Ramos (cell line): ENCODE results near the gene METTL25.

Source experiments
- in situ Hi-C: fragments of 300-500 bp; cut with MboI; formaldehyde crosslinking; loops from one replicate; pipeline ENCODE4 v1.14.3; 2022; ENCODE audit warnings: low sequenced_read_pairs; ENCODE audit not compliant: unreplicated experiment

The METTL25 gene

DNA sequence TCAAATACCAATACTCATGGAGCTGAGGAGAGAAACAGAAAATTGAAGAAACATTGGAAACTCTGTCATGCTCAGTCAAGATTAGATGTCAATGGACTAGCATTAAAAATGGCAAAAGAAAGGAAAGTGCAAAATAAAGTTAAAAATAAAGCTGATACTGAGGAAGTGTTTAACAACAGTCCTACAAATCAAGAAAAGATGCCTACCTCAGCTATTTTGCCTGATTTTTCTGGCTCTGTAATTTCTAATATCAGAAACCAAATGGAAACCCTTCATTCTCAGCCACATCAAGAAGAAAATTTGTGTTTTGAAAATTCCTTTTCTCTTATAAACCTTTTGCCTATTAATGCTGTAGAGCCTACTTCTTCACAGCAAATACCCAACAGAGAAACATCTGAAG lies 40.5 kb downstream of the METTL25 start:
- in situ Hi-C loops: no loop called here

DNA sequence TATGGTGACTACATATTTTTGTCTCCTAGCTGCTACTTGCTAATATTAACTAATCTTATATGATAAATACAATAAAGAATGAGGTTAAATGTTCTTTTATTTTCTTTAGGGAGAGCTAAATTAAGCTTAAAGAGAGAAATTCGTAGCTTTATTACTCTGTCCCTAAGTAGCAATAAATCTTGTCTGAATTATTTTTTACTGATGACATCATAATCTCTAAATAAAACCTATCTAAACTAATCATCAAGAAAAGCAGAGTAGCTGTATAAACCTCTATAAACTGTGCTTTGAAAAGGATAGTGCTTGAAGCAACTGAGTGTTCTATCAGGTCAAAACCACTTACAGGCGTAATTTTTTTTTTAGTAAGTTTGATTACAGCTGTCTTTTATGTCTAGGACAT lies 42.5 kb downstream of the METTL25 start:
- in situ Hi-C loops: no loop called here

DNA sequence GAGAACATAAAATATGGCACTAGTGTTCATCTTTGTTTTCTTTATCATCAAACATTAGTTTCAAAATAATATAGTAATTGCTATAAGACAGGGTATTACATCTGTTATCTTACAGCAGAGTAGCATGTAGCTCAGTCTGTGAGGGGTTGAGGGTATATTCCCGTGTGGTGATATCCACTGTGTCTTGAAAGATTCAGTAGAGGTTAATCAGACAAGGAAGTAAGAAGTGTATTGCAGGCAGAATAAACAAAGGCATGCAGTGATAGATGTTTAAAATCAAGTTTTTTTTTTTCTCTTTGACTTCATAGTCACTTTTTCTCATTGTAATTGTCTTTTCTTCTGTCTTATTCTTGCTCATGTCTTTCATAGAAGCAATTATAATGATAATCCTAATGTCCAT lies 48.3 kb downstream of the METTL25 start:
- in situ Hi-C loops: no loop called here

DNA sequence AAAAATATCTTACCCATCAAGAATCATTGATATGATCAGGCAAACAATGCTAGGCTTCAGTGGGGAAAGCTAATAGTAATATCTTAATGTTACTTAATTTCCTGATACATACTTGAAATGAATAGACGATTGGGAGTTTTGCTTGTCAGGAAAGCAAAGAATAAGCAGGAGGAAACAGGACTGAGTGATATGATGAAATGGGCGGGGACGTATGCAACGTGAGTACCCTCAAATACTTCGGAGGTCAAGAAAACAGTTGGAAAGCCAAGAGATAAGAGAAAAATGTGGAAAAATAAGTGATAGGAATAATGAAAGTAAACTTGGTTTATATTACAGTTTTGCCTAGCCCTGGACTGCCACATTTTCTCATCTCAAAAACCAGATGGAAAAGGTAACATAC lies 49.2 kb downstream of the METTL25 start:
- in situ Hi-C loops: no loop called here

DNA sequence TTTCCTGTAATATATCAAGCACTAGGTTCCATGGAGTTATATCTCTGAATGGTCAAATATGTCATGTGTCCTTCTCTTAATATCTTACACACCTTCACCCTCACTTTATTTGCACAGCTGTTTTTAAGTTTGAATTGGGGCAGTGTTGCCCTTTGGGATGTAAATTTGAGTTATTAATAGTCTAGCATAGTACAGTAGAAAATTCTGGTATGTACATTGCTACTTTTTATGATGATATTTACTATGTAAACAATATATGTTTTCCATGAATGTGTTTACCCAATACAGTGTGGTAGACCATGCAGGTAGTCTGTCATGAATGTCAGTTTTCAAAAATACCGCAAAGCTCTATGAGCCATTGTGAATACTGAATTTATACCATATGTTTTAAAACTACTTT lies 50.5 kb downstream of the METTL25 start:
- in situ Hi-C loops: no loop called here

DNA sequence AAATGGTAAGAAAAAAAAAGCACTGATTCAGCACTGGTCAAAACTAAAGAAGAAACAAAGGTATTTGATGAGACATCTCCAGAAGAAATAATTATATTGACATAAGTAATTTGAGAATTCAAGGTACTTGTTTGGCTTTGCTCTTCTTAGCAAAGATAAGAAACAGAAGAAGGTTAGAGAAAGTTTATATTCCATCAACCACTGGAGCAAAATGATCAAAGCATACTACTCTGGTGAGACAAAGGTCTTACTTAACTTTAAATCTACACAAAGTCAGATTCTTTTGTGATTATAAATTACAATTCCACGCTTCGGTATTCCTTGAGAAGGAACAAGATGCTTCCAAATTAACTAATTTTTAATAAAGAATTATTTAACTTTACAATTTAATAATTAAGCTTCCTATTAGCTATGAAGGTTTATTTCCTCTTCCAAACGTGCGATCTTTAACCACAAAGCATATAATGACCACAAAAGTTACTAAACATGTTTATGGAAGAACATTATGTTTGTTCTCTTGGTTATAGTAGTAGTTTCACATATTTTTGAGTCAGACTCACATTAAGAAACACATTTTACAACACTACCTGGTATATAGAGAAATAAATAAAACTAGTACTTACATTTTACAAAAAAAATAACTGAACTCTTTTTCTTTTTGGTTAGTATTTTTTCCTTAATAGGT lies 53.4 kb downstream of the METTL25 start:
- in situ Hi-C loops: no loop called here

DNA sequence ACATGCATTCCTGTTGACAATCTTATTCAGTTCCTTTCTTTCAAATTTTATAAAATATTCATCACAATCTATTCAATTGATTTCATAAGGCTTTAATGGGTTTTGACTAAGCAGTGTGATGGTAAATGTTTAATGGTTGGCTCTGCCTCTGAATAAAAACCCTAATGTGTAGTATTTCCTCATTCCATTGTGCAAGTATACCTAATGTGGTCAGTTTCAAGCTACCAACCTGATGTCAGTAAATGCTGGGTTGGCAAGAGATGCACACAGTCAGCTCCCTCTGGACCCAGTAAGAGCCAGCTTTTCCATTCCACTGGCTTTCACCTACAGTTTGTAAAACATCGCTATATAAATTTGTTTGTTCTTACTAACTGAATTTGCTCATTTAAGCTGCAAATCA lies 53.9 kb downstream of the METTL25 start:
- in situ Hi-C loops: no loop called here

DNA sequence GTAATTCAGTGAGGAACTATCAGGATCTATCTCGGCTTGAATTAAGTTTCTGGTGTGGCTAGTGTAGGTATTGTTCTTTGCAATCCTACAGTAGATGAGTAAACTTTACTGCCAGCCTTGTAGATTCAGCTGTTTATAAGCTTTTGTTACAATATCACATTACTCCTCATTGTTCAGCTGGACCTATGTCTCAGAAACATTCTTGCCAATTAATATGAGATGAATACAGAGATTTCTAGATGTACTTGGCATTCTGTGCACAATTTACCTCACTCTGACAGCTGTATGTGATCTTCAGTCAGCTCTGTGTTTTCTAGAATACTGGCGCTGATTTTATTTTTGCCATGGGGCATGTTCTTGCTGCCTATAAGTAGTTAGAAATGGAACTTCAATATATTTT lies 55.7 kb downstream of the METTL25 start:
- in situ Hi-C loops: no loop called here

DNA sequence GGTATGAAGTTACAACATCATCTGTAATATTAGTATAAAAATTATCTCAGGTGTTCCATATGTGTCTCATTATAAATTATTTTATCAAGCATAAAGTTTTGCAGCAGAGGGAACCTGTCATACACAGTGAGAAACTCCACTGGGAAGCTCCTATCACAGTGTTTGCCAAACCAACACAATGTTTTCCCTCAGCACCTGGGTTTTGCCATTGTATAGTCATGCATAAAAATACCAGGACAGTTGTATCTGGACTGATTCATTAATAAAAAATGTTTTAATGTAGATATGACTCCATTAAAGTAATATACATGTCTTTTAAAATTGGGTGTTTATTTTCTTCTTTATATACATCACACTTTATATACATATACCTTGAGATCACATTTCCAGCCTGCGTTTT lies 56.6 kb downstream of the METTL25 start:
- in situ Hi-C loops: no loop called here

DNA sequence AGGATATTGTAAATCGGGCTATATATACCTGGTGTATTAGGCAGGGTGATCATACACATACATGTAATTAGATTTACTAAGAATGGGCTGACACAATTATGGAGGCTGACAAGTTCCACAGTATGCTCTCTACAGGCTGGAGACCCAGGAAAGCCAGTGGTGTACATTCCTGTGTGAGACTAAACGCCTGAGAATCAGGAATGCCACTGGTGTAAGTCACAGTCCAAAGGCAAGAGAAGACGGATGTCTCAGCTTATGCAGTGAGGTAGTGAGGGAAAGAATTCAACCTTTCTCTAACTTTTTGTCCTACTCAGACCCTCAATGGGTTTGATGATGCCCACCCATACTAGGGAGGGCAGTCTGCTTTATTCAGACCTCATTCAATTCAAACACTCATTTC lies 57.1 kb downstream of the METTL25 start:
- in situ Hi-C loops: no loop called here

DNA sequence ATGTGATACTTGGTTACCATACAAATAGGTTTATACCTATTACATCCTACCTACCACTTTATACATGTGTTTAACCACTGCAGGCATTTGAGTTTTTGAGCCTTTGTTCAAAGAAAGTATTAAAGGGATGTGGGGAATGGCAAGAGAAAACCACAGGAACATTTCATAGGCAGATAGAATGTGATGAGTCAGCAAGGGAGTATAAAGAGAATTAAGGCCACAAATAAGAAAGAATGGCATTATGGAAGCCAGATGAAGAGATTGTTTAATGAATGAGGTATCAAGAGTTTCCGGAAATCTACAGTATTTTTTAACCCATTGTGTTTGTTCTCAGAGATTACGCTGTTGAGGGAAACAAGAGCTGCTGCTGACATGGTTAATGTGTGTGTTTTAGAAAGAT lies 66.9 kb downstream of the METTL25 start:
- in situ Hi-C loops: no loop called here

DNA sequence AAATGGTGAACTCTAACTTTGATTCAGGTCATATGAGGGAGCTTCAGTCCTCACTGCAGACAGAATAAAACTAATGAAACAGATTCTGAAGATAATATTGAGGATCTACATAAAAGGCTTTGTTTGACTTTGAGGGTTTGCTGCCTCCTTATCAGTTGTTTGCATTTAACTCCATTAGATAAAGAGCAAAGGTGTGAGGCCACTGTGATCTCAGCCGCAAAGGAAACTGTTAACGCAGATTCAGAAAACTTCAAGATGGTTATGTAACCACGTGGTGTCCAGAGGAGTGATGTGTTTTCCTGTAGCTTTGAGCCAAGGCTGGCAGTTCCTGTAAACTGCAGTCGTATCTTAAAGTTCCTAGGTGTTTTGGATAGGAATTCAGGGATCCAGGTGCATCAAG lies 67.8 kb downstream of the METTL25 start:
- in situ Hi-C loops: no loop called here

DNA sequence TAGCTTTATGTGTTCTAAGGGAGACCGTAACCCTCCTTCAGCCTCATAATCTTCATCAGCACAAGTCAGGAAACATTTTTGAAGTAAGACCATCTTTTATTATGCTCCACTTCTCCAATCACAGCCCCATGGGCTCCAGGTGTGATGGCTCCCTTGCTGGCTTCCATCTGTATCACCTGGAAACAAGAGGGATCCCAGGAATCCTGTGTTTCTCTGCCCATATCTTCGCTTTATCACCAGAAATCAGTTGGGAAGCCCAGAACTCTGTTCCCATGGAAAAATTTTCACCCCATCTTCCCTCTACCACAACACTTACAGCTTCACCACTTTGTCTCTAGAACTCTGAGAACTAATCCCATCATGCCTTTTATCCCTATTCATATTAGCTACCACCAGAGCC lies 68.3 kb downstream of the METTL25 start:
- in situ Hi-C loops: no loop called here

DNA sequence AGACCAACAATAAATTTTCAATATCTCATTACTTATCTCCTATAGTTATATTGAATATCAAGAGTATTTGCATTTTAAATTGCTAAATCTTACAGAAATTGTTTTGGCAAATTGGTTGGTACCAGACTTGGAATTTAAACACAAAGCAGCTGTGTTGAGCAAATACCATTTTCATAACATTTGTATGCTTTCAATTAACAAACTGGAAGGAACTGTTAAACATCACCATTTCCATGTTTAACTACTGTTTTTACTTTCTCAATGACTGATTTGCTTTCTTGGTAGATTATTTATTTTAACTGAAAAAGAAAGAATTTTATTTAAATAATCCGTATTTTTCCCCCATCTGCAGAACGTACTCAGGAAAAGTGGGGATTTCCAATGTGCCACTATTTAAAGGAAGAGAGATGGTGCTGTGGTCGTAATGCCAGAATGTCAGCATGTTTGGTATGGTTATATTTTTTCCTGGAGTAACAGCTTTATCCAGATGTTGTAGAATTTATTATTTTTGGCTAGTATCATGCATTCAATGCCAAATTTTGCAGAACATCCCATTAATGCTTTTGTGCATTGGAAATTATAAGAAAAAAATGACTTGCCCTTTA lies 72.3 kb downstream of the METTL25 start:
- in situ Hi-C loops: no loop called here

DNA sequence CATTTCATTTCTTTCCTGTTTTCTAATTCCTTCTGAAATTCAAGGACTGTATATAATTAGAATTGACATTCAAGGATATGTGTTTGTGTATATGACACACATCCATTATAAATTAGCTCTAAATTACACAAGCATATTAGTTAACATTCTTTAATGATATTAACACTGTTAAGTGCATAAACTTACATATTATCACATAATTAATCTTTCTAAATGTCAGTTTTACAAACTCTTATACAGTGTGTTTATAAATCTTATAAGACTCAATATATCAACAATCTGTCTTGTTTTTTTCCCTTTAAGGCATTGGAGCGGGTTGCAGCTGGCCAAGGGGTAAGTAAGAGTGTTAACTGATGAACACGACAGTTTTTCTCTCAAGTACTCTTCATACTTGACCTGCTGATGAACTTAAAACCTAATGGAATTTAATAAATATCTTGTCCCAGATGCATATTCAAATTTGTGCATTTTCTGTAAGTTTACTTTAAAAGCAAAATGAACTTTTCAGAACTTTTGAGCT lies 76.1 kb downstream of the METTL25 start:
- in situ Hi-C loops: no loop called here

DNA sequence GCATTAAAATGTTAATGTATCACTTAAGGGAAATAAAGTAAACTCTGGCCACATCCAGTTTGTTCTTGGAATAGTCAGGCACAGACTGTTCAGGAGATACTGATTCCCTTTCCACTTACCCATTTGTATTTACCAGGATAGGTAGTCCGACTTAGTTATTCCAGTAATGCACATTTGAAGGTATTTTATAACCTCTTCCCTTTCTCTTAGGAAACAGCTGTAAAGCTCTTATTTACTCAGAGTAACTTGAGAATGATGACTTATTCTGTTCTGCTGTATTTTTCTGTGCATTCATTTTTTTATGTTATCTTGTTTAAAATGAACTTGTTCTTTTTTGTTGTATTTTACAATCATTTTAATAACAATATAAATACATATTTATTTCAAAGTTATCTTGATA lies 78.0 kb downstream of the METTL25 start:
- in situ Hi-C loops: no loop called here

DNA sequence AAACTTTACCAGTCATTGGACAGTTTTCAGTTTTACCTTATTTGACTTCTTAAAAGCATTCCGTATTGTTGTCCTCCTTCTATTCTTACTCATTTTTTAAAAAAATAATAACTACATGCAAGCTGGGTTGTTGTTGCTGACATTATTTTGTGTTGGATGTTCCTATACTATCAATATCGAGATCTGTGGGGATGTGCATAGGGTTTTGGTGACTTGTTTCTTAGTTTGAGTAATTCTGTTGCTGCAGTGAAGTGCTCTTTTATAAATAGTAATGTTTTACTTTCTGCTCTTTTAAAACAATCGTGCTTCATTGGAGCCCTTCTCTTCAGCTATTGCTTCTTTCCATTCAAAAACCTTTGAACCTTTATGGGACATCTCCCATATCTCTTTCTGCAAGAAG lies 79.4 kb downstream of the METTL25 start:
- in situ Hi-C loops: no loop called here

DNA sequence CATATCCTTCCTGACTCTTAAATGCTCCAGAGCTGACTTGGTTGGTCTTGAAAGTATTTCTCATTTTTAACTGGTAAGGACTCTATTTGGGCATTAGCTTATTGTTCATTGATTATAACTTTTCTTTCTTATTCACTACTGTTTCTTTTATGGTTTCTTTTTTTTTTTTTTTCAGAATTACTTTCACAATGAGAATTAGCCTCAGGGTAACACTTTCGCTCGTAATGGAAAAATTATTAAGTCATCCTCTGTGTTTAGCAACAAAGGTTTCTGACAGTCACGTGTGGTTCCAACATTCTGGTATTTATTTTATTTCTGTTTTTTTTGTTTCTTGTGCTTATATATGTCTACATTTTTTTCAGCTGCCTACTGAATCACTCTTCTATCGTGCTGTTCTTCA lies 80.0 kb downstream of the METTL25 start:
- in situ Hi-C loops: no loop called here

DNA sequence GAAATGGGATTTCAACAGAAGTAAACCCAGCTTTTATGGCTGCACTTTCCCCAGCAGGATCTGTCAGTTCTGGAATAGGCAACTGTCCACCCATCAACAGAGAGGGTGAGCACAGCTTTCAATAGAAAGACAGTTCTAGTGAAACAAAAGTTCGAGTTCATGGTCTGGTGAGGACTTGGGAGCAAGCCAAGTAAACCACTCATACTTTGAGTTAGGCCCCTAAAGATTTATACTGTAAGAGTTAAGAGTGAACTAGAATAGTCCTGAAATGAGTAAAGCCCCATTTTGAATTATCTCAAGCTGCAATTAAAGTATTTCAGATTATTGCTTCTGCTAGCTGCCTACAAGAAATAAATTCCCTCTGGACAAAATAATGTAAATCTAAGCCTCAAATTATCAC lies 82.6 kb downstream of the METTL25 start:
- in situ Hi-C loops: no loop called here

DNA sequence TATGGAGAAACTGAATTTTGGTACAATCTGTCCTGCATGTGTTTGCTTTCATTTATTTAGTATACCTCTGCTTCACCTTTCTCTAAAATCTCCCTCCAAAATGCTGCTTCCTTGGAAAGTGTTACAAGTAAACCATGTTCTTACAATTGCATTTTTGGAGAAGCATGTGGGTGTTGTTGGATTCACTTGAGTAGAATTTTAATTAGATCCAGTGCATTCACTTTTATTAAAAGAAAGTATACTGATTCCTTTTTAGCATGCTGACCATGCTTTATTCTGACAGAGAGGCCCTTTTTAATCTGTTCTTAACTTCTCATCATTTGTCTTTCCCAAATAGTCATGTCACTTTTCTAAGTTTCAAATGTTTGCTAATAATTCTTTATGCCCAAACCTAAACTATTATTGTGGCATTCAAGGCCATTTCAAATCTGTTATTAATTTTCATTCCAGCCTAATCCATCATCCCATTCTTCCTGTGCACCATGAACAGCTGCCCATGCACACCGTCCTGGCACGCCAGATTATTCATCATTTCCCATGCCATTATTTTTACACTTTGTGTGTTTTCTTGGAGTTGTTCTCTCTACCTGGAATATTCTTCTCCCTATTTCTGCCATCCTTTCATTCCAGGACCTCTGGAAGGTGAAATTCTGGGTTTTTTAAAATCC lies 90.7 kb downstream of the METTL25 start:
- in situ Hi-C loops: no loop called here

DNA sequence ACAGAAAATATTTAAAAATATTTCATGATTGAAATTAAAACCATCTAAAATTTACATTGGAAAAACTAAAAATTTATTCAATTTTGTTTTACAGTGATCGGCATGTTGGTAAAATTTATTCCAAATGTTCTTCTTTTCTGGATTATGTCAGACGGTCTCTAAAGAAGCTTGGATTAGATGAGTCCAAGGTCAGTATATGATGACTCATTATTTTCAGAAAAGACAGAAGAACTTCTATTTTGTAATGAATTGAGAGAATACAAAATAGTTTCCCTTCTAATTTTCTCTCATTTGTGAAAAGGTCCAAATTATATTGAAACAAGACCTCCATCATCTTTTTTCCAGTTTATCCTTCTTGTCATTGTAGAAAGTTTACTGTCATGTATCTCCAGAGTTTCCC lies 98.3 kb downstream of the METTL25 start:
- in situ Hi-C loops: no loop called here

DNA sequence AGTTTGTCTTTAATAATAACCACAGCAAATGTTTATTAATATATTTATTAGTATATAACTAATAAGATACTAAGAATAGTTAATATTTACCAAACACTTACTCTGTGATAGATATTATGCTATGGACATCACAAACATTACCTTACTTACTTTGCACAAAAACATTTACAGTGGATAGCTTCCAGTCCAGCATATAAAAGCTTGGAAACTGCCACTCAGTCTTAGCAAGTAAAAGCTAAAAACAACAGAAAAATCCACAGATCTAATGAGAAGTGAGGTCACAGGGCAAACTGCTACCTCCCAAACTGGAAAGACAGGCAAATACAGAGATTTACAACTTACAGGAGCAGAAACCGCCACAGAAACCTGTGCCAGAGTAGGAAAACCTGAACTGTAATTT lies 99.8 kb downstream of the METTL25 start:
- in situ Hi-C loops: no loop called here
